Measurements from ENCODE around the gene WFDC11. TPM values are rescaled to one million over a fixed set of nuclear protein-coding genes. Genes with fewer than 3 reads are reported as not detected.

The WFDC11 gene
- total and polyA plus RNA-seq, 2 experiments from 2014 or later, result not detected

DNA sequence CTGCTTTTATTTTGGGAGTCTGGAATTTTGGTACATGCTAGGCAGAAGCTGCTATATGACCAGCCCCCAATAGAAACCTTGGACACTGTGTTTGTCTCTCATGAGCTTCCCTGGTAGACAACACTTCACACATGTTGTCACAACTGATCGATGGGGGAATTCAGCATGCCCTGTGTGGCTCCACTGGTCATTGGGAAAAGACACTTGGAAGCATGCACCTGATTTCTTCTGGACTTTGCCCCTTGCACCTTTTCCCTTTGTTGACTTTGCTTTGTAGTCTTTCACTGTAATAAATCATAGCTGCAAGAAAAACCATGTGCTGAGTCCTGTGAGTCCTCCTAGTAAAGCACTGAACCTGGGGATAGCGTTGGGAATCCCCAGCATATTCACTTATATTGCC lies 48.4 kb downstream of the WFDC11 start:
- no peak overlapping the region for H3K4me2 ChIP-seq (ENCODE audit: unreplicated experiment)
- no peak for TF ChIP-seq EZH2phosphoT487 (IDR thresholded peaks at IDR 0.05; ENCODE audit: insufficient read depth, low read depth)
- no peak for TF ChIP-seq EZH2 (IDR thresholded peaks at IDR 0.05; ENCODE audit: insufficient read depth, poor library complexity, severe bottlenecking)
- H3K79me2 ChIP-seq (ENCODE audit: insufficient read depth), result no peaks in the 10 kb centered on the region
- H4K20me1 ChIP-seq (ENCODE audit: insufficient read depth), result no peaks in the 10 kb centered on the region
- 41 to 45% methylated on average over 2 of the region's 2 CpGs for WGBS, 2 experiments (ENCODE audit: low coverage in 1 of 2, low lambda C conversion rate in 2 of 2, missing lambda C conversion rate in 2 of 2)
- no peak for DNase-seq
- H3K36me3 ChIP-seq (ENCODE audit: low read depth), result no peaks in the 10 kb centered on the region
- no peak overlapping the region for H3K9ac ChIP-seq
- no peaks in the 10 kb centered on the region for H3K4me1 ChIP-seq (ENCODE audit: insufficient read depth)
- no peak overlapping the region for H2AFZ ChIP-seq
- no peaks in the 10 kb centered on the region for H3K9me3 ChIP-seq (ENCODE audit: low read depth)
- H3F3A ChIP-seq (ENCODE audit: insufficient read depth), result no peaks in the 10 kb centered on the region
- H3K9me2 ChIP-seq (ENCODE audit: insufficient read depth), result peaks cover 2% of the 10 kb centered on the region; the same call in 1 of the 2 replicates
- in situ Hi-C loops (cut with MboI), result no loop called here
- H3K4me3 ChIP-seq, result no peak overlapping the region
- no peak overlapping the region for H3K27ac ChIP-seq
- H3K27me3 ChIP-seq (replicated peaks; ENCODE audit: insufficient read depth), result no peaks in the 10 kb centered on the region

DNA sequence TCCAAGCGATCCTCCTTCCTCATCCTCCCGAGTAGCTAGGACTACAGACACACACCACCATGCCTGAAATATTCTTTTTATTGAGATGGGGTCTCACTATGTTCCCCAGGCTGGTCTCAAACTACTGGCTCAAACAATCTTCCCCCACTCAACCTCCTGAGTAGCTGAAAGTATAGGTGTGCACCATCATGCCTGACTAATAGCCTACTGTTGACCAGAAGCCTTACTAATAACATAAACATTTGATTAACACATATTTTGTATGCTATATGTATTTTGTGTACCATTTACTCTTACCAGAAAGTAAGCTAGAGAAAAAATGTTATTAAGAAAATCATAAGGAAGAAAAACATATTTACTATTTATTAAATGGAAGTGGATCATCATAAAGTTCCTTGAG lies 52.4 kb downstream of the WFDC11 start:
- Histone ChIP-seq H3K27ac (no peak overlapping the region), H3K4me1 (ENCODE audit: insufficient read depth) (no peaks in the 10 kb centered on the region), H4K20me1 (ENCODE audit: insufficient read depth) (no peaks in the 10 kb centered on the region), H3F3A (ENCODE audit: insufficient read depth) (no peaks in the 10 kb centered on the region), H2AFZ (no peak overlapping the region), H3K9me2 (ENCODE audit: insufficient read depth) (no peaks in the 10 kb centered on the region), H3K9me3 (ENCODE audit: low read depth) (no peaks in the 10 kb centered on the region), H3K79me2 (ENCODE audit: insufficient read depth) (no peaks in the 10 kb centered on the region), H3K9ac (no peak overlapping the region), H3K27me3 (replicated peaks; ENCODE audit: insufficient read depth) (no peaks in the 10 kb centered on the region), H3K36me3 (ENCODE audit: low read depth) (no peaks in the 10 kb centered on the region), H3K4me2 (ENCODE audit: unreplicated experiment) (no peak overlapping the region), H3K4me3 (no peak overlapping the region)
- TF ChIP-seq EZH2phosphoT487 (IDR thresholded peaks at IDR 0.05; ENCODE audit: insufficient read depth, low read depth) (no peak), EZH2 (IDR thresholded peaks at IDR 0.05; ENCODE audit: insufficient read depth, poor library complexity, severe bottlenecking) (no peak)
- in situ Hi-C loops (cut with MboI), result no loop called here
- no peak for DNase-seq
- 76 to 88% methylated on average over 2 of the region's 2 CpGs for WGBS, 2 experiments (ENCODE audit: low coverage in 1 of 2, low lambda C conversion rate in 2 of 2, missing lambda C conversion rate in 2 of 2)

DNA sequence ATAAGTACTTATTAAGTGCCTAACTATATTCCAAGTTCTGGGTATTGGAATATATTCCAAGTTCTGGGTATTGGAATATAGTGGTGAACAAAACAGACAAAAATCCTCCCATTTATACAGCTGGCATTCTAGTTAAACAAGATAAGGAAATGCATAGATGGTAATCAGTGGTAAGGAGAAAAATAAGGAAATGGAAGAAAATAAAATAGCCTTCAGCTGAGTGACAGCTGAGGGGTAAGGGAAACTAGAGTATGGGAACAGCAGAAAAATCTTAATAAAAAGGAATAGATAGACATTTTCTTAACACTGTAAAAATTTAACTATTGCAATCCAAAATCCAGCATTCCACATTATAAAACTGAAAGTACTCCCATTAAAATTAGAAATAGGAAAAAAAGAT lies 57.7 kb downstream of the WFDC11 start:
- Histone ChIP-seq H3K4me3 (no peak overlapping the region), H3F3A (ENCODE audit: insufficient read depth) (peaks cover 22% of the 10 kb centered on the region), H3K9ac (no peak overlapping the region), H3K27ac (no peak overlapping the region), H4K20me1 (ENCODE audit: insufficient read depth) (no peaks in the 10 kb centered on the region), H3K9me2 (ENCODE audit: insufficient read depth) (no peaks in the 10 kb centered on the region), H3K4me1 (ENCODE audit: insufficient read depth) (peaks cover 19% of the 10 kb centered on the region), H3K9me3 (ENCODE audit: low read depth) (no peaks in the 10 kb centered on the region), H3K27me3 (replicated peaks; ENCODE audit: insufficient read depth) (no peaks in the 10 kb centered on the region), H3K36me3 (ENCODE audit: low read depth) (no peaks in the 10 kb centered on the region), H2AFZ (no peak overlapping the region), H3K4me2 (ENCODE audit: unreplicated experiment) (no peak overlapping the region), H3K79me2 (ENCODE audit: insufficient read depth) (no peaks in the 10 kb centered on the region)
- TF ChIP-seq EZH2phosphoT487 (IDR thresholded peaks at IDR 0.05; ENCODE audit: insufficient read depth, low read depth) (no peak), EZH2 (IDR thresholded peaks at IDR 0.05; ENCODE audit: insufficient read depth, poor library complexity, severe bottlenecking) (no peak)
- no peak for DNase-seq
- in situ Hi-C loops (cut with MboI), result no loop called here

DNA sequence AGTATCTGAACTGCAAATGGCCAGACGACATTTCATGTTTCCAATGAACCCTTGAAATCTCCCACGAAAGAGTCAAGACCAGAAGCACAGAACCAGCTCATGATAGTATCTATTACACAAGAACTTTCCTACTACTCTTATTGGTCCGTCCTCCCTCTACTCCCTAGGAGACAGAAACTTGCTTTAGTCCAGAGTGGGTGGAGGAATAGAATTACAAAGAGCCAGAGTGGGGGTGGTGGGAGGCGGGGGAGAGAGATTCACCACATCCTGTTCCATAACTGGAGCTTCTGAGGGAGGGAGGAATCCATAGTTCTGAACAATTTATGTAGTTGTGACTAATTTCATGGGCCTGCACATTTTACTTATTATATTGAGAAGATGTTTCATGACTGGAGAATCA lies 59.0 kb downstream of the WFDC11 start:
- in situ Hi-C loops (cut with MboI), result no loop called here
- Histone ChIP-seq H4K20me1 (ENCODE audit: insufficient read depth) (no peaks in the 10 kb centered on the region), H3K9ac (no peak overlapping the region), H3F3A (ENCODE audit: insufficient read depth) (peaks cover 22% of the 10 kb centered on the region), H3K4me3 (peak overlapping the region; percentile 25), H3K27me3 (replicated peaks; ENCODE audit: insufficient read depth) (no peaks in the 10 kb centered on the region), H3K9me3 (ENCODE audit: low read depth) (no peaks in the 10 kb centered on the region), H3K27ac (peak overlapping the region; percentile 51), H3K79me2 (ENCODE audit: insufficient read depth) (no peaks in the 10 kb centered on the region), H3K4me2 (ENCODE audit: unreplicated experiment) (peak overlapping the region; percentile 33), H3K9me2 (ENCODE audit: insufficient read depth) (no peaks in the 10 kb centered on the region), H3K36me3 (ENCODE audit: low read depth) (no peaks in the 10 kb centered on the region), H2AFZ (peak overlapping the region; percentile 68), H3K4me1 (ENCODE audit: insufficient read depth) (peaks cover 19% of the 10 kb centered on the region)
- peak; percentile 88 for DNase-seq
- TF ChIP-seq EZH2 (IDR thresholded peaks at IDR 0.05; ENCODE audit: insufficient read depth, poor library complexity, severe bottlenecking), result no peak
- no peak for TF ChIP-seq EZH2phosphoT487 (IDR thresholded peaks at IDR 0.05; ENCODE audit: insufficient read depth, low read depth)
- WGBS, 2 experiments (ENCODE audit: low coverage in 1 of 2, low lambda C conversion rate in 2 of 2, missing lambda C conversion rate in 2 of 2), result 8 to 23% methylated on average over 4 of the region's 4 CpGs

DNA sequence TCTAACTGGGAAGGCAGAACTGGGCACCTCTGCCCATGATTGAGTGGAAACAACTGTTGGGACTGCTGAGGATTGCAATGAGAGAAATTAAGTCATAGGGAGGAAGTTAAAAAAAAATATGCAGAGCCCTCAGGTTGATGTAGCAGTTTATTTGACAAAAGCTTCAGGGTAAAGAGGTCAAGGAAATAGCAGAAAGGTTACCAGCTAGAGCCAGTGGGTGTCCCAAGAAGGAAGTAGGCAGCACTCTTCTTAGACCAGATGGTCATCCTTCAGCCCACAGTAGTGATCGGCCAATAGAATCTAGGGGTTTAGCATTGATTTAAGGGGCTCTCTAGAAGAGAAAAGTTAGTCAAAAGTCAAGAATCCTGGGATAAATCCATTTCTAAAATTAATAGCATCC lies 62.2 kb downstream of the WFDC11 start:
- Histone ChIP-seq H3K79me2 (ENCODE audit: insufficient read depth) (no peaks in the 10 kb centered on the region), H3K4me2 (ENCODE audit: unreplicated experiment) (no peak overlapping the region), H3K4me3 (no peak overlapping the region), H3K9ac (no peak overlapping the region), H3K36me3 (ENCODE audit: low read depth) (no peaks in the 10 kb centered on the region), H3F3A (ENCODE audit: insufficient read depth) (peaks cover 22% of the 10 kb centered on the region), H3K9me2 (ENCODE audit: insufficient read depth) (no peaks in the 10 kb centered on the region), H4K20me1 (ENCODE audit: insufficient read depth) (no peaks in the 10 kb centered on the region), H3K9me3 (ENCODE audit: low read depth) (peaks cover 4% of the 10 kb centered on the region), H3K4me1 (ENCODE audit: insufficient read depth) (peaks cover 19% of the 10 kb centered on the region), H3K27me3 (replicated peaks; ENCODE audit: insufficient read depth) (no peaks in the 10 kb centered on the region), H2AFZ (no peak overlapping the region), H3K27ac (no peak overlapping the region)
- 50 to 56% methylated on average over 1 of the region's 1 CpG for WGBS, 2 experiments (ENCODE audit: low coverage in 1 of 2, low lambda C conversion rate in 2 of 2, missing lambda C conversion rate in 2 of 2)
- in situ Hi-C loops (cut with MboI), result no loop called here
- TF ChIP-seq EZH2 (IDR thresholded peaks at IDR 0.05; ENCODE audit: insufficient read depth, poor library complexity, severe bottlenecking), result no peak
- TF ChIP-seq EZH2phosphoT487 (IDR thresholded peaks at IDR 0.05; ENCODE audit: insufficient read depth, low read depth), result no peak
- DNase-seq, result no peak

Small RNA genes within 50 kb of the gene (microRNA-seq; reads per million reads assigned to microRNA genes)
- gene MIR3617 (ENCODE audit: borderline number of aligned reads), result 7.2 reads per million, percentile 11 among the genes with 10 or more reads in this experiment

Small RNA genes within 50 kb of the gene (small RNA-seq; reads per million reads assigned to genes)
- gene MIR3617 (ENCODE audit: low read depth, low replicate concordance), result not detected

Other genes with a start within 250 kb of the WFDC11 start
- gene WFDC2, start 200.5 kb downstream of the WFDC11 start, total RNA-seq (2014; rRNA removed; shearing (Covaris generic)), result not detected in 2 replicates
- not detected in 2 replicates for gene WFDC2, start 200.5 kb downstream of the WFDC11 start, polyA plus RNA-seq (2016; fragmentation: Nextera tagmentation; extraction: Ambion mirVana)
- gene SPINT3, start 154.6 kb downstream of the WFDC11 start, total RNA-seq (2014; rRNA removed; shearing (Covaris generic)), result not detected in 2 replicates
- not detected in 2 replicates for gene SPINT3, start 154.6 kb downstream of the WFDC11 start, polyA plus RNA-seq (2016; fragmentation: Nextera tagmentation; extraction: Ambion mirVana)
- gene WFDC6, start 130.8 kb downstream of the WFDC11 start, total RNA-seq (2014; rRNA removed; shearing (Covaris generic)), result not detected in 2 replicates
- not detected in 2 replicates for gene WFDC6, start 130.8 kb downstream of the WFDC11 start, polyA plus RNA-seq (2016; fragmentation: Nextera tagmentation; extraction: Ambion mirVana)
- not detected in 2 replicates for gene EPPIN, start 122.8 kb downstream of the WFDC11 start, total RNA-seq (2014; rRNA removed; shearing (Covaris generic))
- gene EPPIN, start 122.8 kb downstream of the WFDC11 start, polyA plus RNA-seq (2016; fragmentation: Nextera tagmentation; extraction: Ambion mirVana), result not detected in 2 replicates
- not detected in 2 replicates for gene WFDC8, start 91.0 kb downstream of the WFDC11 start, total RNA-seq (2014; rRNA removed; shearing (Covaris generic))
- gene WFDC8, start 91.0 kb downstream of the WFDC11 start, polyA plus RNA-seq (2016; fragmentation: Nextera tagmentation; extraction: Ambion mirVana), result not detected in 2 replicates
- gene WFDC10A, start 40.5 kb downstream of the WFDC11 start, total RNA-seq (2014; rRNA removed; shearing (Covaris generic)), result not detected in 2 replicates
- gene WFDC10A, start 40.5 kb downstream of the WFDC11 start, polyA plus RNA-seq (2016; fragmentation: Nextera tagmentation; extraction: Ambion mirVana), result not detected in 2 replicates
- not detected in 2 replicates for gene WFDC9, start 39.0 kb downstream of the WFDC11 start, total RNA-seq (2014; rRNA removed; shearing (Covaris generic))
- gene WFDC9, start 39.0 kb downstream of the WFDC11 start, polyA plus RNA-seq (2016; fragmentation: Nextera tagmentation; extraction: Ambion mirVana), result not detected in 2 replicates
- not detected in 2 replicates for gene WFDC13, start 31.8 kb upstream of the WFDC11 start, total RNA-seq (2014; rRNA removed; shearing (Covaris generic))
- not detected in 2 replicates for gene WFDC13, start 31.8 kb upstream of the WFDC11 start, polyA plus RNA-seq (2016; fragmentation: Nextera tagmentation; extraction: Ambion mirVana)
- not detected in 2 replicates for gene WFDC10B, start 34.8 kb upstream of the WFDC11 start, total RNA-seq (2014; rRNA removed; shearing (Covaris generic))
- gene WFDC10B, start 34.8 kb upstream of the WFDC11 start, polyA plus RNA-seq (2016; fragmentation: Nextera tagmentation; extraction: Ambion mirVana), result not detected in 2 replicates
- gene SPINT4, start 52.1 kb upstream of the WFDC11 start, total RNA-seq (2014; rRNA removed; shearing (Covaris generic)), result not detected in 2 replicates
- gene SPINT4, start 52.1 kb upstream of the WFDC11 start, polyA plus RNA-seq (2016; fragmentation: Nextera tagmentation; extraction: Ambion mirVana), result not detected in 2 replicates
- gene WFDC3, start 121.6 kb upstream of the WFDC11 start, total RNA-seq (2014; rRNA removed; shearing (Covaris generic)), result 0.76 TPM in 1 of 2 replicates, not detected in the other
- gene WFDC3, start 121.6 kb upstream of the WFDC11 start, polyA plus RNA-seq (2016; fragmentation: Nextera tagmentation; extraction: Ambion mirVana), result 2.4 and 3.6 TPM in 2 replicates
- gene DNTTIP1, start 121.7 kb upstream of the WFDC11 start, total RNA-seq (2014; rRNA removed; shearing (Covaris generic)), result 12.4 and 22.9 TPM in 2 replicates
- gene DNTTIP1, start 121.7 kb upstream of the WFDC11 start, polyA plus RNA-seq (2016; fragmentation: Nextera tagmentation; extraction: Ambion mirVana), result 57.2 and 57.6 TPM in 2 replicates
- gene UBE2C, start 142.4 kb upstream of the WFDC11 start, total RNA-seq (2014; rRNA removed; shearing (Covaris generic)), result 33.8 and 38.8 TPM in 2 replicates
- 69.2 and 78.4 TPM in 2 replicates for gene UBE2C, start 142.4 kb upstream of the WFDC11 start, polyA plus RNA-seq (2016; fragmentation: Nextera tagmentation; extraction: Ambion mirVana)
- not detected in 2 replicates for gene TNNC2, start 157.1 kb upstream of the WFDC11 start, total RNA-seq (2014; rRNA removed; shearing (Covaris generic))
- 0.83 and 1.1 TPM in 2 replicates for gene TNNC2, start 157.1 kb upstream of the WFDC11 start, polyA plus RNA-seq (2016; fragmentation: Nextera tagmentation; extraction: Ambion mirVana)
- gene SNX21, start 163.6 kb upstream of the WFDC11 start, total RNA-seq (2014; rRNA removed; shearing (Covaris generic)), result 88.4 and 100 TPM in 2 replicates
- gene SNX21, start 163.6 kb upstream of the WFDC11 start, polyA plus RNA-seq (2016; fragmentation: Nextera tagmentation; extraction: Ambion mirVana), result 50.9 and 54.7 TPM in 2 replicates
- gene ACOT8, start 187.2 kb upstream of the WFDC11 start, total RNA-seq (2014; rRNA removed; shearing (Covaris generic)), result 37.2 and 55.2 TPM in 2 replicates
- 30.0 and 32.9 TPM in 2 replicates for gene ACOT8, start 187.2 kb upstream of the WFDC11 start, polyA plus RNA-seq (2016; fragmentation: Nextera tagmentation; extraction: Ambion mirVana)
- gene ZSWIM3, start 187.4 kb upstream of the WFDC11 start, total RNA-seq (2014; rRNA removed; shearing (Covaris generic)), result 4.3 and 5.3 TPM in 2 replicates
- 1.9 and 2.0 TPM in 2 replicates for gene ZSWIM3, start 187.4 kb upstream of the WFDC11 start, polyA plus RNA-seq (2016; fragmentation: Nextera tagmentation; extraction: Ambion mirVana)
- gene ZSWIM1, start 211.0 kb upstream of the WFDC11 start, total RNA-seq (2014; rRNA removed; shearing (Covaris generic)), result 7.7 and 8.9 TPM in 2 replicates
- 6.6 and 8.5 TPM in 2 replicates for gene ZSWIM1, start 211.0 kb upstream of the WFDC11 start, polyA plus RNA-seq (2016; fragmentation: Nextera tagmentation; extraction: Ambion mirVana)
- gene SPATA25, start 217.4 kb upstream of the WFDC11 start, total RNA-seq (2014; rRNA removed; shearing (Covaris generic)), result not detected in 2 replicates
- gene SPATA25, start 217.4 kb upstream of the WFDC11 start, polyA plus RNA-seq (2016; fragmentation: Nextera tagmentation; extraction: Ambion mirVana), result 0.27 TPM in 1 of 2 replicates, not detected in the other
- 4.3 and 8.3 TPM in 2 replicates for gene NEURL2, start 221.0 kb upstream of the WFDC11 start, total RNA-seq (2014; rRNA removed; shearing (Covaris generic))
- 1.4 and 2.1 TPM in 2 replicates for gene NEURL2, start 221.0 kb upstream of the WFDC11 start, polyA plus RNA-seq (2016; fragmentation: Nextera tagmentation; extraction: Ambion mirVana)
- 154 and 176 TPM in 2 replicates for gene CTSA, start 221.1 kb upstream of the WFDC11 start, total RNA-seq (2014; rRNA removed; shearing (Covaris generic))
- gene CTSA, start 221.1 kb upstream of the WFDC11 start, polyA plus RNA-seq (2016; fragmentation: Nextera tagmentation; extraction: Ambion mirVana), result 303 and 321 TPM in 2 replicates
- 14.5 and 22.6 TPM in 2 replicates for gene PLTP, start 241.9 kb upstream of the WFDC11 start, total RNA-seq (2014; rRNA removed; shearing (Covaris generic))
- 24.4 and 25.7 TPM in 2 replicates for gene PLTP, start 241.9 kb upstream of the WFDC11 start, polyA plus RNA-seq (2016; fragmentation: Nextera tagmentation; extraction: Ambion mirVana)